Glomerular visceral epithelial cell (primary cell): ENCODE data around the gene SMC1A.

Source experiments
- DNase-seq: peaks from one replicate; pipeline ENCODE4 v3.0.0-alpha.2; 2016; ENCODE audit errors: extremely low spot score

The SMC1A gene

GRCh38 chrX:53340852-53341645 is 81.4 kb downstream of the SMC1A start:
- no peak for DNase-seq

GRCh38 chrX:53337101-53337500 is 85.4 kb downstream of the SMC1A start:
- DNase-seq: no peak

- DNase-seq: no peak
These were observed 88.6 kb downstream of the SMC1A start for GRCh38 chrX:53333853-53334252.

GRCh38 chrX:53332204-53332603 is 90.2 kb downstream of the SMC1A start:
- DNase-seq: no peak

GRCh38 chrX:53330331-53330730 is 92.1 kb downstream of the SMC1A start:
- no peak for DNase-seq

- no peak for DNase-seq
These were observed 97.7 kb downstream of the SMC1A start for GRCh38 chrX:53324803-53325202.
